NCI-H460 (cell line): ENCODE data around the gene OR52D1. TPM values are rescaled to one million over a fixed set of nuclear protein-coding genes. Genes with fewer than 3 reads are reported as not detected.

Experiments used
- DNase-seq: peaks from one replicate; pipeline ENCODE4 v3.0.0-alpha.2; 2016; ENCODE audit warnings: low read depth; ENCODE audit errors: extremely low read depth
- polyA plus RNA-seq: library from polyadenylated mRNA; depleted of rRNA; stranded (reverse); fragments of >200 nt; gene quantifications from 2 replicates; pipeline ENCODE4 v1.2.3, GENCODE V29; 2014; cell fraction: nucleus; rRNA removed
- total RNA-seq: library from RNA; depleted of rRNA; stranded (reverse); fragments of >200 nt; shearing (Covaris generic); gene quantifications from 2 replicates; pipeline ENCODE4 v1.2.3, GENCODE V29; 2014; rRNA removed

OR52D1 gene
- total RNA-seq: not detected in 2 replicates
- polyA plus RNA-seq: not detected in 2 replicates

- no peak for DNase-seq
These were observed at the start of gene OR52D1 for GRCh38 chr11:5488385-5488784. Gene OR52D1, plus strand, starts transcription at chr11:5488685. Its CDS starts 22 bp downstream, at chr11:5488707.

- DNase-seq: no peak
These were observed 47.1 kb upstream of the OR52D1 start, which contains the start of gene OR51I1 for GRCh38 chr11:5441414-5441813. Gene OR51I1, minus strand, starts transcription at chr11:5441514. Its CDS starts 0 bp downstream, at chr11:5441514.

- DNase-seq: no peak
These were observed 44.6 kb upstream of the OR52D1 start for GRCh38 chr11:5443835-5444393.

GRCh38 chr11:5449023-5449422, 39.5 kb upstream of the OR52D1 start, which contains the start of gene OR51I2:
Gene OR51I2, plus strand, starts transcription at chr11:5449323. Its CDS starts 4,166 bp downstream, at chr11:5453489.
- DNase-seq: no peak

GRCh38 chr11:5449432-5449831, 39.1 kb upstream of the OR52D1 start:
- DNase-seq: no peak

DNA sequence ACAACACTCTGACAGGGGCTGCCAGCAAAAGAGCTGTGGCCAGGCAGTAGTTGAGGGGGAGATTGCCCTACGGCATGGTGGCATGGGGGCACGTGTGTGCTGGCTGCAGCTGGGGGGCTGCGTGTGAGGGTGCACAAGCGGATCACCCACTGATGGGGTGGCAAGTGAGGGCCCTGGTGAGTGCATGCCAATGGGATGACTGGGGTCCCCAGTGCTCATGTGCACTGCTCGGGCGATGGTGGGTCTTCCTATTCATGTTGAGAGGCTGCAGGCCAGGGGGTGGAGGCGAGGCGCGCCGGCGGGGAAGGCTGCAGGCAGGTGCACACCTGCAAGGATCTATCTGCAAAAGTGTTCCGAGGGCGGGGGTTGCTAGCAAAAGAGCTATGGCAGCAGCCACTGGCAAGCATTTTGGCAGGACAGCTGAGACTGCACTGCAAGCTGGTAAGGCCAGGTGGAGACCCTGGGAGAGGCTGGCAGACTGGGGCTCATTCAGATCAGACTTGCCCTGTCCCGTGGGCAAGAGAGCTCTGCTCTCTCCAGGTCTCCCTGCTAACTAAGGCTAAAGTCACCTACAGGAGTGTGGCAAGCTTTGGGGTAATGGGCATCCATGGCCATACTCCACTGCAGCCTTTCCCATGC, 27.4 kb upstream of the OR52D1 start:
- DNase-seq: no peak

GRCh38 chr11:5467527-5467926, 21.0 kb upstream of the OR52D1 start:
- no peak for DNase-seq

DNA sequence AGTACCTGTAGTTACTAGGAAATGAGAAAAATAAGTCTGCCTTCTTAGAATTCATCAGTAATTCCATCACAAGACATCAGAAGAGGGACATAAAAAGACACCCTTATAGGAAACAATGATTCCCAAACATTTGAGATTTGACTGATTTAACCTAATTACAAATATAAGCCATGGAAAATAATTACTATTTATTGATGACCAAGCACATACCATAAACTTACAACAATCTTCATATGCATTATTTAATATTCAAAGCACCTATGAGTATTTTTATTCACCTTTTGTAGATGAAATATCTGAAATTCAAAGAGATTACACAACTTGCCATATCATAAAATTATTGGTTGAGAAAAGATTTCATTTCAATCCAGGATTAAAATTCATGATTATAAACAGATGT, 14.6 kb upstream of the OR52D1 start:
- no peak for DNase-seq

- peak; percentile 33 for DNase-seq
These were observed 12.2 kb upstream of the OR52D1 start for GRCh38 chr11:5476186-5476819.

DNA sequence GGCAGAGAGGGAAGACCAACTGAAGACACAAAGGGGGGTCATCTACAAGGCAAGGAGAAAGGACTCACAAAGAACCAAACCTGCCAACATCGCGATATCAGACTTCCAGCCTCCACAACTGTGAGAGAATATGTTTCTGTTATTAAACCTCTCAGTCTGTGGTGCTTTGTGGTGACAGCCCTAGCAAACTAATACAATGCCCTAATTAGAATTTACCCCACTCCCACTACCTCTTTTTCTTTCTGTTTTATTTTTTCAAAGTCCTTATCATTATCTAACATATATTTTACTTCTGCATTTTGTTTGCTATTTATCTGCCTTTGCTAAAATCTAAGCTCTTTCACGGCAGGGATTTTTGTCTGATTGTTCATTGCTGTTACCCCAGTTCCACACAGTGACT, 2.5 kb upstream of the OR52D1 start:
- DNase-seq: no peak

GRCh38 chr11:5486421-5486820, 2.1 kb upstream of the OR52D1 start:
- DNase-seq: no peak

- DNase-seq: no peak
These were observed 414 bp downstream of the OR52D1 start for GRCh38 chr11:5488798-5489399.

GRCh38 chr11:5489576-5490357, 1.3 kb downstream of the OR52D1 start:
- DNase-seq: no peak

GRCh38 chr11:5499671-5500070, 11.2 kb downstream of the OR52D1 start:
- DNase-seq: no peak

DNA sequence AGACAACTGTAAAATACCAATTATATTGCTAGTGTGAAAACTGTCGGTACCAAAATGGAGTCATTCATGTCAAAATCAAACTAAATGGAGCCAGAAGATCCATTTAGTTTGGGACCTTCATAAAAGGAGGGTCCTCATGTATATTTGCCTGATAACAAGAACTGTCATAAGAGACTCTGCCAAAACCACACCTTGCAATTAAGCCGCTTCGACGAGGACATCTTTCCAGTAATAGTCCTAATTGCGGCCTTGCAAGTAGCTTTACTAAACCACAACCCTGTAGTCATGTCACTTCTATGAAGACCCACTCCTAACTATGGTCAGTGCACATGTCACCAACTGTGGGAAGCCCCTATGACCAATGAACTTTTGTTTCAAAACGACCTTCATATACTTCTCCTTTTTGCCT, 11.9 kb downstream of the OR52D1 start:
- DNase-seq: no peak

DNA sequence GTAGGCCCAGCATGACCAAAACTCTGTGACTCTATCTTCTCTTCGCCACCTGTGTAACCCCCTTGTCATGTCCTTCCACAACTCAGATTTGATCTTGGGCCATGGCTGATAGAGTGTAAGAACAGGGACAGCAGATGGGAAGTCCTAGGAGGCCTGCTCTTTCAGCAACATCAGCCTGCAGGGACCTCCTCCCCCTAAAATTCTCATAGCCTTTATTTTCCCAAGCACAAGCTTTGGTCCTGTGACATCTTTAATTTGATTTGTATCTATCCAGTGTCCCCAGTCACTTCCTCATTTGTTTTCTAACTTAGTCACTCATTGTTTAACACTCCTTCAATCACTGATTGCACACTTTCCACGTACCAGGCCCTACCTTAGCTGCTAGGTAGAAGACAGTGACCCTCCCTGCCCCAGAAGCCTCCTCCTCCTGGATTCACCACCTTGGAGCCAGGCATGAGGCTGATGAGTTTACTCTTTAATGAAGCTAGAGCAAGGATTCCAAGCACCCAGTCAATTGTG, 16.0 kb downstream of the OR52D1 start:
- DNase-seq: no peak

DNA sequence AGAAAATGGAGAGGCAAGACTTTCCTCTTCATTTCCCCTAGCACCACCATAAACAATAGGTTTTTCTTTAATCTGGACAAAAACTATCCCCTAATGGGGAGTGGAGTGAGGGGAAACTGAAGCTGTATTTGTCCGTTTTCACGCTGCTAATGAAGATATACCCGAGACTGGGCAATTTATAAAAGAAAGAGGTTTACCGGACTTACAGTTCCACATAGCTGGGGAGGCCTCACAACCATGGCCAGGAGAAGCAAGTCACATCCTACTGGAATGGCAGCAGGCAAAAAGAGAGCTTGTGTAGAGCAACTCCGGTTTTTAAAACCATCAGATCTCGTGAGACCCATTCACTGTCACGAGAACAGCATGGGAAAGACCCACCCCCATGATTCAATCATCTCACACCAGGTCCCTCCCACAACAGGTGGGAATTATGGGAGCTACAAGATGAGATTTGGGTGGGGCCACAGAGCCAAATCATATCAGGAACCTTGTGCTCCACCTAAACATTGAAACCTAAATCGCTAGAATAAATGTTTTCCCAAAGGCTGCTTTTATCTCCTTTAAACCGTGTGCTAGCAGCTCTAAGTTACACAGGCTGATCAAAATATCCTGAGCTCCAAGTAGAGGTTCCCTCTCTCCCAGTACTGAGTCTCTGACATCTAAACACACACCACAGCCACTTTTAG, 17.0 kb downstream of the OR52D1 start:
- no peak for DNase-seq

GRCh38 chr11:5507177-5507932, 18.9 kb downstream of the OR52D1 start:
- DNase-seq: no peak

GRCh38 chr11:5507933-5508305, 19.4 kb downstream of the OR52D1 start:
- DNase-seq: no peak
